OCI-LY3 (cell line): ENCODE data around the gene PITPNM2.
A peak's percentile ranks its signal among the peaks of the same experiment; 100 is the strongest.

Source experiments
- H2AFZ ChIP-seq: fragments of 200-600, 300-600 bp; shearing (Covaris generic); 2 replicates; pipeline ENCODE4 v1.6.0; 2014; ENCODE audit warnings: antibody characterized with exemption, low read depth, low read length
- H3K27ac ChIP-seq: fragments of 200-600, 300-600 bp; sonication (generic); 2 replicates; pipeline ENCODE4 v1.5.1; 2014; ENCODE audit warnings: mild to moderate bottlenecking, low read length, moderate library complexity, mixed read lengths
- H3K27me3 ChIP-seq: fragments of 200-600, 300-600 bp; sonication (generic); 2 replicates; pipeline ENCODE4 v1.6.1; 2014; ENCODE audit warnings: low read depth, low read length, mixed read lengths
- H3K36me3 ChIP-seq: fragments of 200-600, 300-600 bp; sonication (generic); replicated peaks from 2 replicates; pipeline ENCODE3; 2014; ENCODE audit warnings: low read depth, low read length, mixed read lengths
- H3K4me1 ChIP-seq: fragments of 300-600, 200-600 bp; sonication (generic); 2 replicates; pipeline ENCODE4 v1.6.1; 2014; ENCODE audit warnings: low read length, mixed read lengths
- H3K4me2 ChIP-seq: fragments of 200-600, 300-600 bp; sonication (generic); 2 replicates; pipeline ENCODE4 v1.6.1; 2014; ENCODE audit warnings: low read length, mixed read lengths
- H3K4me3 ChIP-seq: fragments of 300-600, 200-600 bp; sonication (generic); 2 replicates; pipeline ENCODE4 v1.5.1; 2014; ENCODE audit warnings: antibody characterized with exemption, mild to moderate bottlenecking, low read length, moderate library complexity
- H3K79me2 ChIP-seq: fragments of 300-600, 200-600 bp; shearing (Covaris generic); 2 replicates; pipeline ENCODE4 v1.6.1; 2014; ENCODE audit warnings: mild to moderate bottlenecking, low read length, mixed read lengths
- H3K9ac ChIP-seq: fragments of 300-600, 200-600 bp; shearing (Covaris generic); 2 replicates; pipeline ENCODE4 v1.6.0; 2014; ENCODE audit warnings: mild to moderate bottlenecking, low read length, moderate library complexity
- H3K9me3 ChIP-seq: fragments of 200-600, 300-600 bp; shearing (Covaris generic); 2 replicates; pipeline ENCODE4 v1.6.1; 2014; ENCODE audit warnings: low read length, mixed read lengths; ENCODE audit not compliant: insufficient read depth
- H4K20me1 ChIP-seq: fragments of 200-600, 300-600 bp; sonication (generic); 2 replicates; pipeline ENCODE4 v1.6.1; 2016; ENCODE audit warnings: low read length, mixed read lengths; ENCODE audit not compliant: insufficient read depth
- CTCF ChIP-seq: fragments of 200-600, 300-600 bp; sonication (generic); IDR thresholded peaks from 2 replicates; pipeline ENCODE4 v1.5.1; 2014; ENCODE audit warnings: antibody characterized with exemption, low read length, low read depth
- EZH2phosphoT487 ChIP-seq: fragments of 200-600 bp; shearing (Covaris generic); IDR thresholded peaks from 2 replicates; pipeline ENCODE4 v1.6.1; 2018; ENCODE audit warnings: antibody characterized with exemption, mixed run types, low read depth

Gene PITPNM2

GRCh38 chr12:123114304-123115083 is 36.4 kb downstream of the PITPNM2 start:
- Histone ChIP-seq H3K9me3 (no peaks in the 10 kb centered on the region), H3K4me2 (peak overlapping the region; percentile 78), H3K36me3 (peaks cover 2% of the 10 kb centered on the region), H3K27ac (peak overlapping the region; percentile 80), H4K20me1 (no peaks in the 10 kb centered on the region), H2AFZ (no peak overlapping the region; the same call in 1 of the 2 replicates), H3K27me3 (peaks cover 10% of the 10 kb centered on the region), H3K79me2 (no peaks in the 10 kb centered on the region), H3K9ac (peak overlapping the region; percentile 49), H3K4me3 (peak overlapping the region; percentile 58), H3K4me1 (peaks cover 47% of the 10 kb centered on the region)
- TF ChIP-seq EZH2phosphoT487: no peak
- TF ChIP-seq CTCF: no peak

- H3K4me2 ChIP-seq: no peak overlapping the region
These were observed 37.9 kb downstream of the PITPNM2 start for GRCh38 chr12:123113026-123113425.

GRCh38 chr12:123111498-123112165 is 39.3 kb downstream of the PITPNM2 start:
- H3K4me2 ChIP-seq: no peak overlapping the region
- H3K9me3 ChIP-seq: no peaks in the 10 kb centered on the region
- H3K27ac ChIP-seq: no peak overlapping the region

More at GRCh38 chr12:123113026-123113425, 37.9 kb downstream of the PITPNM2 start:
- Histone ChIP-seq H3K9ac (no peak overlapping the region), H3K79me2 (no peaks in the 10 kb centered on the region), H4K20me1 (no peaks in the 10 kb centered on the region), H3K4me3 (no peak overlapping the region), H3K36me3 (no peaks in the 10 kb centered on the region), H3K27ac (no peak overlapping the region), H3K27me3 (0 out of 2 replicates have a peak, but pooled peaks cover 6% of the 10 kb centered on the region), H3K9me3 (no peaks in the 10 kb centered on the region), H3K4me1 (peaks cover 38% of the 10 kb centered on the region), H2AFZ (no peak overlapping the region)
- no peak for TF ChIP-seq EZH2phosphoT487
- TF ChIP-seq CTCF: no peak

More at GRCh38 chr12:123111498-123112165, 39.3 kb downstream of the PITPNM2 start:
- Histone ChIP-seq H4K20me1 (no peaks in the 10 kb centered on the region), H2AFZ (no peak overlapping the region), H3K79me2 (no peaks in the 10 kb centered on the region), H3K4me3 (no peak overlapping the region), H3K4me1 (peaks cover 28% of the 10 kb centered on the region), H3K9ac (no peak overlapping the region), H3K36me3 (no peaks in the 10 kb centered on the region), H3K27me3 (no peaks in the 10 kb centered on the region)
- no peak for TF ChIP-seq CTCF
